EL (cell line): ENCODE results near the gene VPS52.
A peak's percentile ranks its signal among the peaks of the same experiment; 100 is the strongest.

Source experiments
- DNase-seq: peaks from one replicate; pipeline ENCODE4 v3.0.0-alpha.2; 2016

VPS52 gene

DNA sequence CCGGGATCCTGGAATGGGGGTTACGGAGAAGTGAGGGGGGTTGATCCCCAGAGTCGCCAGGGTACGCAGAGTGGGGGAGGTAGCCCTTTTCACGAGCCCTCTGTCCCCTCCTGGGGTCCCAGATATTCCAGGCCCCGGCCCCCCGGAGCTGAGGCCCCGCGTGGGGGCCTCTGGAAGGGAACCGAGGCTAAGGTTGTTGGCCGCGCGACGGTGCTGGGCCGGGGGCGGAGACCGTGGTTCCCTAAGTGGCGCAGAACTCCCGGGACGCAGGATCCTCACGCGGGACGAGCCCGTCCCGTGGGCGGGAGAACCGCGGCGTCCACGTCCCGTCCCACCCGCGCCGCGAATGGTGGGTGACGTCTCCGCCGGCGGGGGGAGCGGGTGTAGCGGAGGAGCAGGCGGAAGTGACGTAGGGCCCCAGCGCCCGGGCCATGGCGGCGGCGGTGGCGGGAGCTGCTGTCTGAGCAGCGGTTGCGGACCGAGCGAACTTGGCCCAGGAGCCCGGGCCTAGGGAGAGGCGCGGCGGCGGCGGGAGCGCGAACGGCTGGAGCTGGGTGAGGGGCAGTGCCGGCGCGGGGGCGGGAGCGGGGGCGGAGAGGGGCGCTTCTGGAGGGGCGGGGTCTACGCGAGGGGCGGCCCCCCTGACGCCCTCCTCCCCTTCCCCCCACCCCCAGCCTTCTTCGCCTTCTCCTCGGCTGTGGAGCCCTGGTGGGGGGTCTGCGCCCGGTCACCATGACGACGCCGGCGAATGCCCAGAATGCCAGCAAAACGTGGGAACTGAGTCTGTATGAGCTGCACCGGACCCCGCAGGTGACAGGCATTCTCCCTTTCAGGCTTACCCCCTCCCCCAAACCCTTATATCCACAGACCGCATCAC, 63.3 kb downstream of the VPS52 start, which contains the start of gene RING1:
Gene RING1, plus strand, starts transcription at position 410 of the 877 bp plus-strand sequence. Its CDS starts 323 bp downstream, at position 733.
- peak; percentile 75 for DNase-seq

GRCh38 chr6:33207552-33208090, 64.1 kb downstream of the VPS52 start:
- peak; percentile 62 for DNase-seq

GRCh38 chr6:33206864-33207551, 64.7 kb downstream of the VPS52 start:
- DNase-seq: peak; percentile 77

DNA sequence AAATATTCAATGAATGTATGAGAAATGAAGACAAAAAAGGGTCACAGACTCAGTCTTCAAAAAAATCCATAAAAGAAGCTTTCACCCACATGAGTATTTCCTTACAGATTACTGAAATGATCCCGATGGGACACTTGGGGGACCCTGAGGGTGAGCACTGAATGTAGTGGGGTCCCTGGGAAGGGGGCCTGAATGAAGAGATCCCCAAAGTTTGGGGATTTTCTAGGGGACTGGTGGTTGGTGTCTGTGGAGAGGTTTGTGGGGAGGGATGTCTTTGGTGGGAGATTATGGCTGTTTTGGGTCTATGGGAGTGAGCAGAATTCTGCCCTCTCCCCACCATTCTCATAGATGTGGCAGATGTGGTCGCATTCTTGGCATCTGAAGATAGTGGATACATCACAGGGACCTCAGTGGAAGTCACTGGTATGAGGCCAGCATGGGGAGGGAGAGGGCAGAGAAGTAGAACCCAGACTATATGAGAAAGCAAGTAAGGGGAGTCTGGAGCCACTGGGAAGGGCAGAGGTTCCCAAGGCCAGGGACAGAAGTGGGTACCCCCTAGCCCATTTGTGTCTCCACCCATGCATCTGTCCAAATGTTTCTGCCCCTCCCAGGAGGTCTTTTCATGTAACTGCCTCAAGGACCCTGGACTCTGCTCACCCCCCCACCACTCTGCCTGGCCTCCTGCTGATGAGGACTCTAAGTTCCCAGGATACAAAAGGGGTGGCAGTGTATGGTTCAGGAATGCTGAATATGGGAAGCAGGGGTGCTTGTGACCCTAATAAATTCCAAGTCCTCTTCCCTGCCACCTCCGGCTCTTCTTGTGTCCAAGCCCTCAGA, 65.4 kb downstream of the VPS52 start:
- DNase-seq: peak; percentile 51

GRCh38 chr6:33205191-33206026, 66.3 kb downstream of the VPS52 start:
- DNase-seq: peak; percentile 76

DNA sequence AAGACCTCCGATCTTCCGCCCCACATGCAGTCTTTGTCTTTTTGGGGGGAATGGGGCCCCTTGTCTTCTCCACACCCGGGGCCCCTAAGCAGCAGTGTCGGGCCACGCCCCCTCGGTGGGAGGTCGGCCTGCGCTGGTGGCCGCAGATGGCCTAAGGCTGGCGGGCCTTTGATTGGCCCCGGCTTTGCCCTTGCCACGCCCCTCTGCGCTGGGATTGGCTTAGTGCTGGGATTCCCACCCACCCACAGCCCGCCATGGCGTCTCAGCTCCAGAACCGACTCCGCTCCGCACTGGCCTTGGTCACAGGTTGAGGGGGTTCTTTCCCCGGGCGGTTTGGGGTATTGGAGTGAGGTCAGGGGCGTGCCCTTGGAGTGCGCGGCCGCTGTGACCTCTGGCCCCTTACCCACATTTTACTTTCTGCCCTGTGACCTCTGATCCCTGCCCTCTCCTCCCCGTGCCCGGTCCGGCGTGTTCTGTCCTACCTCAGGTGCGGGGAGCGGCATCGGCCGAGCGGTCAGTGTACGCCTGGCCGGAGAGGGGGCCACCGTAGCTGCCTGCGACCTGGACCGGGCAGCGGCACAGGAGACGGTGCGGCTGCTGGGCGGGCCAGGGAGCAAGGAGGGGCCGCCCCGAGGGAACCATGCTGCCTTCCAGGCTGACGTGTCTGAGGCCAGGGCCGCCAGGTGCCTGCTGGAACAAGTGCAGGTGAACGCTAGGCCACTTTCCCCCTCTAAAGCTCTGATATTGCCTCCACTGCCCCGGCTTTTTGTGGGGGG, 67.1 kb downstream of the VPS52 start, which contains the start of gene HSD17B8:
Gene HSD17B8, plus strand, starts transcription at position 241 of the 776 bp plus-strand sequence. Its CDS starts 14 bp downstream, at position 255.
- DNase-seq: peak; percentile 90

DNA sequence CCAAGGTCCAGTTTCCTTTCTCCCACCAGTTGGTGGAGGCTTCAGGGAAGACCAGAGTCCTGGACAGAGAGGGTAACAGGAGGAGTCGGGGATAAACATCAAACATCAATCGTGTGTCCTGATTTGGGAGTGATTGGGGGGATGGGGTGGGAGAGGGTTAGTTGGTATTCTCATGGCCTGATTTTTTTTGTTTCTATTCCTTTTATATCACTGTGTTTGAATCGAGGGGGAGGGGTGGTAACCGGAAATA, 67.6 kb downstream of the VPS52 start:
- DNase-seq: no peak

- DNase-seq: no peak
Observed at GRCh38 chr6:33203443-33204164, 68.1 kb downstream of the VPS52 start.

DNA sequence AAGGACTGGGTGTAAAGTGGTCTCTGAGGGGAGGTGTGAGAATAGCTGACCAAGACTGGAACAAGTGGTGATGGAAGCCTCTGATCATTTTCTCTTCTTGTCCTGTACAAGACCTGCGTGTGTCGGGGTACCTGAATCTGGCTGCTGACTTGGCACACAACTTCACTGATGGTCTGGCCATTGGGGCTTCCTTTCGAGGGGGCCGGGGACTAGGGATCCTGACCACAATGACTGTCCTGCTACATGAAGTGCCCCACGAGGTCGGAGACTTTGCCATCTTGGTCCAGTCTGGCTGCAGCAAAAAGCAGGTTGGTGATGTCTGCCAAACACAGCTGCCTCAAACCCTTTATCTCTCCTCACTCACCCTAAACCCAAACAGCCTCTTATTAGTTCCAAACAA, 68.9 kb downstream of the VPS52 start:
- DNase-seq: no peak

DNA sequence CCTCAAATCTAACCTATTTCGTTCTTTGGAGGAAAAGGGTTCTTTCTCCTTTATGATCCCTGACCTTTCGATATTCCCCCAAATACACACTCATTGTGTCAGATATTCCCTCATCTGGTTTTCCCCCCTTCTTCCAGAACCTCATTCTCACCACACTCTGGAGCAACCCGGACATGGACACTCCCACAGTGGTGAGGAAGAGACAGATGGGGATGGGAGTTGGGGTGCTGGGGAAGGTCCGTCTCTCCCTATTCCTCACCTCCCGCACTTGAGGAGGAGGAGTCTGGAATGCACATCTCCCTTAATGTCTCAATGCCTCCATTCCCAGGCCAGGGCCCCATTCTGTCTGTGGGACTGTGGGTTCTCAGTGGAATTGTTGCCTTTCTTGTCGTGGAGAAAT, 69.7 kb downstream of the VPS52 start:
- DNase-seq: no peak

GRCh38 chr6:33201147-33201545, 70.5 kb downstream of the VPS52 start:
- DNase-seq: no peak
